GM18861 (cell line): Measurements from ENCODE around the gene ZEB2.
"Not testable (repeated sequence)": the region's sequence is repeated elsewhere in the genome, so short reads cannot be mapped to it uniquely, and the experiment has no call there.

Experiments used
- ATAC-seq: cut with Tn5 transposase; IDR thresholded peaks from one replicate; pipeline ENCODE4 v1.9.1; 2021; ENCODE audit not compliant: unreplicated experiment

The ZEB2 gene

GRCh38 chr2:144390424-144391020 lies 129.4 kb downstream of the ZEB2 start:
- ATAC-seq: no peak

DNA sequence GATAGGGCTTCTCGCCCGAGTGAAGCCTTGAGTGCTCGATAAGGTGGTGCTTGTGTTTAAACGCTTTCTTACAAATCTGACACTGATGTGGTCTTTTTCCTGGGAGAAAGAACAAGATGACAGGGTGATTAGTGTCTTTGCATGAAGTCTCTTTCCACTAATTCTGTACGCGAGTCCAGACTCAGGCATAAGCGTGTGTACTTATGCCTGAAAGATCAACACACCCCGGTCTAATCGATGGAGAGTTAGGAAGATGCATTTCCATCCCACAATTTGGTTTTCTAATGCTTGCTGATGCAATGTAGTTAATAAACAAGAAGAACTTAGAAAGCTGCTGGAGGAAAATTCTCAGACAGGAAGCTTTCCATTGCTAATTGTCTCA lies 130.0 kb downstream of the ZEB2 start:
- ATAC-seq: no peak

DNA sequence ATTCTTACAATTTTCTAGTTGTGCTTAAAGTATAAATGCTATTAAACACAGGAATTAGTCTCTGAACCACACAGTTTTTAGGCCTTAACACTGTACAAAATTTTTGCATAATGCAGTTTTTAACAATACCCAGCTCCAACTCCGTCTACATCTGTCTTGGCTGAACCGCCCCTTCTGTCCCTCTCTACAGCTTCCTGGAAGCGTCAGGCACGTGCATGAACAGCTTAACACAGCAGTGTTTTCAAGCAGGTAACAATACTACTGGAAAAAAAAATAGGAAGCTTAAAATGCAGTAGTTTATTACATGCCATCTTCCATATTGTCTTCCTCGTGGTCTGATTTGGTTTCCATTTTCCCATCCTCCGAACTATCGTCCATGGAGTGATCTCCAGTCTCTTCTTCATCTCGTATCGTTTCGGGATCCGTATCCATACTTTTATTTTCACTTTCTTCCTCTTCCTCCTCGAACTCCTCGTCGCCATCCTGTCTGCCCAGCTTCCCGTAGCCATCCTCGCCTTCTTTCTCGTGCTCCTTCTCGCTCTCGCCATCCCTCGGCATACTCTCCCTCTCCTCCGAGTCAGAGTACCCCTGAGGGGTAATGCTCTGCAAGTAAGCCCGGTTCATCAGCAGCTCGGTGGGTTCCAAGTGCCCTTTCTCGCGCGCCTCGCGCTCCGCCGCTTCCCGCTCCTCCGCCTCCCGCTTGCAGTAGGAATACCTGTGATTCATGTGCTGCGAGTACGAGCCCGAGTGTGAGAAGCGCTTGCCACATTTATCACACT lies 130.6 kb downstream of the ZEB2 start:
- ATAC-seq: no peak

- ATAC-seq: no peak
Observed at GRCh38 chr2:144385381-144385780, 134.5 kb downstream of the ZEB2 start.

GRCh38 chr2:144383571-144384100 lies 136.3 kb downstream of the ZEB2 start:
- ATAC-seq: no peak

- ATAC-seq: peak; percentile 99
Observed at GRCh38 chr2:144382849-144383248, 137.1 kb downstream of the ZEB2 start.

GRCh38 chr2:144381716-144382115 lies 138.2 kb downstream of the ZEB2 start:
- no peak for ATAC-seq

DNA sequence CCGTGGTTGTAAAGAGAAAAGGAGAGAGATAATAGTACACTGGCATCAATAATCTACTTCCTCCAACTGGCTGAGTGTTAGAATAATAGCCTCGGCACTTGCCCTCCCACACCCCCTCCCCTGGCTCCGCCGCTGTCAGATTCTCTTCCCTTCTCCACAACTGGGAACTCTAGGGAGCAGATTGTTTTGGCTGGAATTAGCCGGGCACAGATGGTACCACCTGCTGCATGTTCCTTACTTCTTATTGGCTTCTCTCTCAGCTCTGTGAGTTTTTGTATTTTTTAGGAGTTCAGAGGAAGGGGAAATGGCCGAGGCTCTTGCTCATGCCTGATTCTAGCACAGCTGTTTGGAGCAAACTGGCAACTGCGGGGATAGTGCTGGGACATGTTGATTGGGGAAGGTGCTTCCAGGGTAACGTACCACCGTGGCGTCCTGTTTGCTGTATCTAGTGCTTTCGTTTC lies 140.0 kb downstream of the ZEB2 start:
- ATAC-seq: no peak

DNA sequence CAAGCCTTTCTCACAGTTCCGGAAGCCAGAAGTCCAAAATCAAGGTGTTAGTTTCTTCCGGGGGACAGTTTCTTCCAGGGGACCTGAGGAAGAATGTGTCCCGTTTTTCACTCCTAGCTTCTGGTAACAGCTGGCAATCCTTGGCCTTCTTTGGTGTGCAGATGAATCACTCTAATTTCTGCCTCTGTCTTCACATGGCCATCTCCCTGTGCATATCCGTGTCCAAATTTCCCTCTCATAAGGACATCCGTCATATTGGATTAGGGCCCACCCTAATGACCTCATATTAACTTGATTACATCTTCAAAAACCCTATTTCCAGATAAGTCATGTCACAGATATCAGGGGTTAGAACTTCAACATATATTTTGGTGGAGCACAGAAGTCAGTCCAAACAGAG lies 141.4 kb downstream of the ZEB2 start:
- no peak for ATAC-seq

DNA sequence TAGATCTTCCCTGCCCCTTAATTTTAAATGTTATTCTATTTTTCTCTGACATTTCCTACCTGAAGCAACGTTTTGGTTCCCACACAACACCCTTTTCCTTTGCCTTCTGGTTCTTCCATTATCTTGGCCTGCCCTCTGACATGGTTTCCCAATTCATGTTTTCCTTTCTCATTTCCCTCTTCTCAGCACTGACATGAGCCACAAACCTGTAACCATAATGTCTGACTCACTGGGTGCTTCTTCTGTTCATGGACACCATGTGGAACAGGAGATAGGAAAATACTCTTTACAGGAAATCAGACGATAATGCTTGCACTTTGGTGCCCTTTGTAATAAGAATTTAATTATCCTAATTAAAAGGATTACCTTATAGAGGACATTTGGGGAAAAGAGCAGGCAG lies 142.0 kb downstream of the ZEB2 start:
- no peak for ATAC-seq

- ATAC-seq: no peak
Observed at GRCh38 chr2:144376926-144377325, 143.0 kb downstream of the ZEB2 start.

DNA sequence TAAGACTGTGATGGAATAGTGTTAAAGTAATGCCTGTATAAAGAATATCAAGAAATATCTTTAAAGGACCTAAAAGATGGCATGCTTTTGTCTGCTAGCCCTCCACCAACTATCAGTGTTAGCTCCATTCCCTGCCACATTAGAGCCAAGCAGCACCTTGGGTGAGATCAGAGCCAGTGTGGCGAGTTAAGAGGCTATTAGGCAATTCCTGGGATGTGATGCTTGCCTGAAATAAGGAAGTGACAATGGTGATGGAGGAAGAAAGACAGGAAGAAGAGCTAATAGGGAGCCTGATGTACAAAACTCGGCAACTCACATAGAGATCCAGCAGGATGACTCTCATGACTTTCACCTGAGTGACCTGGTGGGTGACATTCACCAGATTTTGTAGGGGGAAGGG lies 143.5 kb downstream of the ZEB2 start:
- ATAC-seq: no peak

DNA sequence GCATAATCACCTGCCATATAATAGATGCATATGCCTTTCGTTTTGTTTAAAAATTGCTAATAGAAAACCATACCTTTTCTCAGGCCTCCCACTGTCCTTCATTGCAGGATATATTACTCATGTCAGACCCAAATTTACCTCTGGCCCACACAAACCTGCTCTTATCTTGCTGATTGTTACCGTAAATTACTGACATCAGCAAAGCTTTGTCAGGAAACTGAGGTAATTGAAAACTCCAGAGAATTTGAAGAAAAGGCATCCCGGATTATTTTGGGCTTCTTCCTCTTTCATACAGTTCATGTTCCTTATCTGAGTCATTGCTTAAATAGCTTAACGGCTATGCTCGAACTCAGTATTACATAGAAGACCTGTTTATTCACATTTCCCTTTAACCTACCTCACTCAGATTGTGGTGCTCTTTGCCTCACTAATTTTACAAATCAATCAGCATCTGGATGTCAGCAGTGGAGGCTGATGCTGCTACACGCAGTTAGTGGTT lies 145.7 kb downstream of the ZEB2 start:
- peak; percentile 67 for ATAC-seq

DNA sequence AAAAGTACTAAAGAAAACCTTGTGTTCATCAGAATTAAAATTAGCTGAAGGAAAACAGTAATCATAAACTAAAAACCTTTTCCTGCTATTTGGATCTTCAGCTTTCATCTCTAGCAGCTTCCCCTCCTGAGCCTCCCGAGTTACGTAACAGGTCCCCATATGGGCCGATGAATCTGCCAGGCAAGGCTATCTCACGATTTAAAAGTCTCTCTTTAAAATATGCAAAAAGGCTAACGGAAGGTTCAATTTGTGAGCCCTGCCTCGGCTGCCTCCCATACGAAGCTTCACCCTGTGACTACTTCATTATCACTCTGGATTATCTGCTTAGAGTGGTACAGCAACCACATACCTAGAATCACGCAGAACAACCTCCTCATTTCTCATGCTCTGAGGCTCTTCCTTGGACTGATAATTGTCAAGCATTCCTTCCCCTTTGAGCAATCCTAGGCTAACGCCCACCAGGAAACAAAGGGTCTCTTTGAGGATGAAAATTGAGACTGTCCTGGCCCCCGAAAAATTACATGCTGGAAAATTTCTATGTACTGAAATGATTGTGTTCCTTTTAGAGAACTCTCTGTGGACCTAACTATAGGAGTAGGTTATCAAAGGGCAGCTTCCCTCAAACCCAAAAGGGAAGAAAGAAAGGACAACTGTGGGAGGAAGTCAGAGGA lies 147.4 kb downstream of the ZEB2 start:
- ATAC-seq: no peak

DNA sequence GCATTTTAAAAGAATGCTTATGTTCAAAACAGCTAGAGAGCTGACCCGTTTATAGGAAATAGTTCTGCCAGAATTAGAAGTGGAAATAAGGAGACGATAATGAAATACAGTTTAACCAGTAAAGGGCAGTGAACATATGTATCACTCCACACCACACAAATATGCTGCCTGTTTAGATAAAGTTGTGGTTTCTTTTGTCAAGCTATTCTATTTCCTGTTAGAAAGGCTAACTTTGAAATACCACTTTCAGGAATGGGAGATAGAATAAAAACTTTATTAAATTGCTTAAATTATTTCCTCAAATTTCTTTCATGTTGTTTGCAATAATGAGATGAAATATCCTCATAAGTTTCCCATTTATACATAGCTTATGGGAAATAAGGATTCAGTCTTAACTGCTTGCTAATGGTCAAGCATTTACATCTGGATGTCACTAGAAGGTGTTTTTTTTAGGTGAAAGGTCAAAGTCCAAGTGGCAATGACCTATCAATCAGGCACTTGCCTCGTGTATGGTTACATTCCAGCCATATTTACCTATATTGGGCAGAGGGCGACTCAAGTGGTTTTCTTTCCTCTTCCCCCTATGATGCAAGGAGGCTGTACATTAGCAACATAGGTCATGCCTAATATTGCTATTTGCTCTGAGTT lies 148.9 kb downstream of the ZEB2 start:
- no peak for ATAC-seq

DNA sequence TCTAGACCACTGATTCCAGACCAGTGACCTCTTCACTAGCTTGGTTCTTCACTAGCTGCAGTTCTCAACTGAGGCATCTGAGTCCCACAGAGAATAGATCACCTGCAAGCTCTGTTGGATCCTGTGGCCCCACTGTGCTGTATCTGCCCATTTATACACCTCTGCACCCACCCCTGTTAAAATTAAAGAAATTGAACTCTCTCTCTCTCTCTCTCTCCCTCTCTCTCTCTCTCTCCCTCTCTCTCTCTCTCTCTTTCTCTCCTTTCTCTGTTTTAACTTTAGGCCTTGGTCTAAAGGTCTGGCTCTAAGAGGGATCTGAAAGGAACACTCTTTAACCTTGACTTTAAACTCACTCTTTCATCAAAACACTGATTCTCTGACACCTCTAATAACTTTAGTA lies 150.5 kb downstream of the ZEB2 start:
- ATAC-seq: no peak

- no peak for ATAC-seq
Observed at GRCh38 chr2:144366825-144367429, 153.0 kb downstream of the ZEB2 start.

GRCh38 chr2:144364944-144365738 lies 154.8 kb downstream of the ZEB2 start:
- peak; percentile 77 for ATAC-seq

GRCh38 chr2:144364247-144364646 lies 155.7 kb downstream of the ZEB2 start:
- not testable (repeated sequence) for ATAC-seq

- no peak for ATAC-seq
Observed at GRCh38 chr2:144362401-144362800, 157.5 kb downstream of the ZEB2 start.
